GM12873 (cell line): ENCODE data around the gene PDE4D.

ENCODE experiments used
- TF ChIP-seq, protein P1 (sequence below): IDR thresholded peaks from 2 replicates; pipeline ENCODE4 v1.5.1; 2012; ENCODE audit warnings: low read depth, mild to moderate bottlenecking, moderate library complexity, low read length, control low read depth; ENCODE audit not compliant: insufficient read depth; ENCODE audit errors: missing control alignments

Gene PDE4D

DNA sequence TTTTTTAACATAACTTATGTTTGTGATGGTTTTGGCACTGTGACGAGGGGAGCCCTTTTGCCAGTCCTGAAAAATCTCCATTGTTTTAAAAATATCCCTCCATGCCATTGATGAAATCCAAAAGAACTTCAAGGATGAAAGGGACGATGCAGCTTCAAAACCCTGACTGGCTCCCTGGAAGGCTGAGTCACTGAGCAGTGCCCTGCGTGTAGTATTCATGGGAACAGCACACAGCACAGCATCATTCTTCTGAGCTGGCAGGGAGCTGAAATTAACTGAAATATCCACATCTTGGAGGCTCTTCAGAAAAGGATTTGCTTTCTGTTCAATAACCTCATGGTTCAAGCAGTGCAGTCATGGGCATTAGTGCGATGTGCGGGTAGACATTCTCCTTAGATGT lies 29.7 kb downstream of the PDE4D start:
- TF ChIP-seq, protein P1, sequence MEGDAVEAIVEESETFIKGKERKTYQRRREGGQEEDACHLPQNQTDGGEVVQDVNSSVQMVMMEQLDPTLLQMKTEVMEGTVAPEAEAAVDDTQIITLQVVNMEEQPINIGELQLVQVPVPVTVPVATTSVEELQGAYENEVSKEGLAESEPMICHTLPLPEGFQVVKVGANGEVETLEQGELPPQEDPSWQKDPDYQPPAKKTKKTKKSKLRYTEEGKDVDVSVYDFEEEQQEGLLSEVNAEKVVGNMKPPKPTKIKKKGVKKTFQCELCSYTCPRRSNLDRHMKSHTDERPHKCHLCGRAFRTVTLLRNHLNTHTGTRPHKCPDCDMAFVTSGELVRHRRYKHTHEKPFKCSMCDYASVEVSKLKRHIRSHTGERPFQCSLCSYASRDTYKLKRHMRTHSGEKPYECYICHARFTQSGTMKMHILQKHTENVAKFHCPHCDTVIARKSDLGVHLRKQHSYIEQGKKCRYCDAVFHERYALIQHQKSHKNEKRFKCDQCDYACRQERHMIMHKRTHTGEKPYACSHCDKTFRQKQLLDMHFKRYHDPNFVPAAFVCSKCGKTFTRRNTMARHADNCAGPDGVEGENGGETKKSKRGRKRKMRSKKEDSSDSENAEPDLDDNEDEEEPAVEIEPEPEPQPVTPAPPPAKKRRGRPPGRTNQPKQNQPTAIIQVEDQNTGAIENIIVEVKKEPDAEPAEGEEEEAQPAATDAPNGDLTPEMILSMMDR: no peak

DNA sequence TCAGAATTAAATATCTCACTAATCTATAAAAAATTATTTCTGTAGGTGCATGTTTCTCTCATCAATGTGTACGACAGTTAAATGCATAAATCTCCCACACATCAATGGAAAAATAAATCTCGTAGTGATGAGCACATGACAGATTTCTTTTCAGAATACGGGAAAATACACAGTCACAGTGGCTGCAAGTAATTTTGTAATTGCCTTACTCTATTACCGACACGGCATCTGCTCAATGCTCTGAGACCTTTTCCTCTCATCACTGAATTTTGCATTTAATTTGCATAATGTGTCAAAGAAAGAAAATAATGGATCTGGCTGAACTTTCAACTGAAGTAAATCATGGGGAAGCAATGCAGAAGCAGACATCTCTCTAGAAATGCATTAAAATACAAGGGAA lies 37.2 kb downstream of the PDE4D start:
- TF ChIP-seq, protein P1: no peak

DNA sequence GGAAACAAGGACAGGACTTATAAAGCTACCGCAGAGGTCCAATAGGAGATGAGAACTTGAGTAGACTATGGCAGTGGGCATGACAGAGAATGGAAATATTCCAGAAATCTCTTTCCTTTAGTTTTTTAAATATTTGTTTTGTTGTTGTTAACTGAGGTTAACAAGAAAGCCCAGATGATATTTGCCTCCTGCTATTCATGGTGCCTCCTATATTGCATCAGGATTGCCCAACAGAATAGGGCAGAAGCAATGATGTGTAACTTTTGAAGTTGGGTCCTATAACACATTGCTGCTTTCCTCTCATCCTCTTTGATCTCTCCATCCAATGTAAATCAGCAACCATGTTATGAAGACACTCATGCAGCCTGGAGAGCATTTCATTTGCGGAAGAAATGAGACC lies 42.8 kb downstream of the PDE4D start:
- TF ChIP-seq, protein P1: no peak

DNA sequence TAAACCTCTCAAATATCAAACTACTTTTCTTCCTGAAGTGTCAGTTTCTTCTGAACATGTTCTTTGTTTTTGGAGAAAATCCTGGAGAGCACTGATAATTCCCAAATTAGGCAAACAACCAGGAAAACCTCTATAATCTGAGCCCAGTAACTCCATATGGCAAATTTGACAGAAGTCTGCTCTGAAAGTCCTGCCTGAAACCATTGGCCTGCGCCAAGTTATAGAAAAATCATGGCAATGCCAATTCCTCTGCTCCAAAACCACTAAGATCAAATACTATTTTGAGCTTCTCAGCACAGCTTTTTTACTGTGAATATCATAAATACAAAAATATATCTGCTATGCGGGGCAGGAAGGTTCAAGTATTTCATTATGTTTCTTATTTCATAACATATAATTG lies 45.9 kb downstream of the PDE4D start:
- TF ChIP-seq, protein P1: no peak

DNA sequence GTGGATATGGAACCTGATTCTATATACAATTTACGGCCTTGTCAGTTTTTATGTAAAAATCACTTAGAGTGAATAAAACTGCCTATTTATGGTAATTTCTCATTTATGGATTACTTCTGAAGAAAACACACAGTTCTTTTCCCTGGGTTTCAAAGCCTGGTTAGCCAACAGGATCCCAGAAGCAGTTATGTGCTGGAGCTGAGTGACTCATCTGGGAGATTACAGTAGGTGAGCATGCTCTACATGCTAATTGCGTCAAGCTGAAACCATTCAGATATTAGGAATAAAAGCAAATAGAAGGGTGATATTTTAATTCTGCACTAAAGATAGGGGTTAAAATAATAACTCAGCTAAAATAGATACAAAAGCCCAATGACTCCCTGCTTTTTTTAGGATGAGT lies 47.8 kb downstream of the PDE4D start:
- TF ChIP-seq, protein P1: no peak

DNA sequence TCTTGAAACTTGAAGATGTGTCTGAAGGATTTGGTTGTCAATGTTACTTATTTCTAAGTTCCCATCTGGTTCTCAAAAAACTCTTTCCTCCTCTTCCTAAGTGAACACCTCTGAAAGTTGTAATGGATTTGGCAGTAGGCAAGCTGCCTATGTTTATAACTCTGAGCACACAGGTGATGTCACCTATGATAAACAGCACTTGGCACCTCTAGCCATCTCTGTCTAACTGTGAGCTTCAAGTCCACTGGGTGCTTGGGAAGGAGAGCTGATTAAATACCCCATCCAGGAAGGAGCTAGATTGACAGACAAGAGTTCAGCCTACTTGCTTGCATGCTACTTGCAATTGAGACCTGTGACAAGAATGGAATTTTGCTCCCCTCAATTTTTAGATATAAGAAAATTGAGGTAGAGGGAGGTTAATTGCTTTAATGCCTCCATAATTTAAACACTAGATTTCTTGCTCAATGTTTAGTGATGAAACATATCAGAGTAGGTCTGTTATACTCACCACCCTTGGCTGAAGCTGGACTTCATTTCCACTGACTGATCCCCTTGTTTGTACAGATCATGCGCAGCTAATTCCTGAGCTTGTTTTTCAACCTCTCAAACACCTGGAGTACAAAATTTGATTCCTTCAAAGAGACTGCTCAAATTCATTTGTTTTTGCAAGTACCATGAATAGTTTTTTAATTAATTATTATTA lies 49.9 kb downstream of the PDE4D start:
- TF ChIP-seq, protein P1: no peak

DNA sequence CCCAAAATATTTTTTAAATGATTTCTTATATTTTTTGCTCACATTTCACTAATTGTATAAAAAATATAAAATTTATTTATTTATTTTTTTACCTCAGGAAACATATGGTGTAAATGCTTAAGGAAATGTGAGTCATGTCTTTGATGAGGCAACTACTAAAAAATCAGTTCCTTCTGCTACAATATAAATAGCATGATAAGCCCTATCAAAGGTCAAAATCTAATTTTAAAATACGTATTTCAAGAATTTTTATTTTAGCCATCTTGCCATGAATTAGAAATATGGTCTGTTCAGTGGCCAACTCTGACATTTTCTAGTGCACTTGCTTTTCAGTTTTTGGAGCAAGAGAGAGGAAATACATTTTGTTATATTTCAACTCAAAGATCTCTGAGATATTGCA lies 50.5 kb downstream of the PDE4D start:
- TF ChIP-seq, protein P1: no peak
